Measurements from ENCODE around the gene DYSF.

DNA sequence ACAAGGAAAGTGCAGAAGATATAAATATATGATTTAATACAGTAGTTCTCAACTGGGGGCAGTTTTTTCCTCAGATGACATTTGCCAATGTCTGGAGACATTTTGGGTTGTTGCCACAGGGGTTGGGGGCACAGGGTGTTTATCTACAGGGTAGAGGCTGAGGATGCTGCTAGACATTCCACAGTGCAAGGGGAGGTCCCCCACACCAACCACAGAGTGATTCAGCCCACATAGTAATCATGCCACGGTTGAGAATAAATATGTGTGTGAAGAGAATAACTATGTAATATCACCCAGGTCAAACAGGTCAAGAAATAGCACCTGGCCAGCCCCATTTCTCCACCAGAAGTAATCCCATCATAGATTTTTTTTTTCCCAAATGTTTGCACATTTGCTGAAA is 17.9 kb downstream of the DYSF start:
- TF ChIP-seq POLR2A (IDR thresholded peaks at IDR 0.05), result no peak
- TF ChIP-seq, protein P1, sequence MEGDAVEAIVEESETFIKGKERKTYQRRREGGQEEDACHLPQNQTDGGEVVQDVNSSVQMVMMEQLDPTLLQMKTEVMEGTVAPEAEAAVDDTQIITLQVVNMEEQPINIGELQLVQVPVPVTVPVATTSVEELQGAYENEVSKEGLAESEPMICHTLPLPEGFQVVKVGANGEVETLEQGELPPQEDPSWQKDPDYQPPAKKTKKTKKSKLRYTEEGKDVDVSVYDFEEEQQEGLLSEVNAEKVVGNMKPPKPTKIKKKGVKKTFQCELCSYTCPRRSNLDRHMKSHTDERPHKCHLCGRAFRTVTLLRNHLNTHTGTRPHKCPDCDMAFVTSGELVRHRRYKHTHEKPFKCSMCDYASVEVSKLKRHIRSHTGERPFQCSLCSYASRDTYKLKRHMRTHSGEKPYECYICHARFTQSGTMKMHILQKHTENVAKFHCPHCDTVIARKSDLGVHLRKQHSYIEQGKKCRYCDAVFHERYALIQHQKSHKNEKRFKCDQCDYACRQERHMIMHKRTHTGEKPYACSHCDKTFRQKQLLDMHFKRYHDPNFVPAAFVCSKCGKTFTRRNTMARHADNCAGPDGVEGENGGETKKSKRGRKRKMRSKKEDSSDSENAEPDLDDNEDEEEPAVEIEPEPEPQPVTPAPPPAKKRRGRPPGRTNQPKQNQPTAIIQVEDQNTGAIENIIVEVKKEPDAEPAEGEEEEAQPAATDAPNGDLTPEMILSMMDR (IDR thresholded peaks at IDR 0.05), result no peak
- no peak for TF ChIP-seq POLR2AphosphoS5 (IDR thresholded peaks at IDR 0.05)
- no peak for TF ChIP-seq EP300 (IDR thresholded peaks at IDR 0.05)
